H1 (cell line): ENCODE measurements around the gene PI4KA. TPM values are rescaled to one million over a fixed set of nuclear protein-coding genes. Genes with fewer than 3 reads are reported as not detected.

ENCODE experiments used
- CTCF ChIA-PET: fragments of 300-600 bp; sonication (Branson Sonifier 250); formaldehyde crosslinking; loops from one replicate; lab custom pipeline; 2021; ENCODE audit not compliant: partially characterized antibody; lab: Charles Lee
- POLR2A ChIA-PET: fragments of 300-600 bp; sonication (Branson Sonifier 250); formaldehyde crosslinking; loops from one replicate; lab custom pipeline; 2021; ENCODE audit warnings: inconsistent platforms; ENCODE audit not compliant: partially characterized antibody; lab: Charles Lee
- DNase-seq, 2 experiments: peaks; one replicate each; pipeline versions ENCODE4 v3.0.0 to v3.0.0-alpha.2; 2010 to 2022; ENCODE audit warnings: low spot score in 2 of 2, low read depth in 1 of 2, mixed read lengths in 1 of 2
- FAIRE-seq: peaks from 2 replicates; lab custom pipeline; 2011; peaks lifted over from hg19 to GRCh38; lab: Jason Lieb, UNC
- H2AFZ ChIP-seq: 2 replicates; pipeline ENCODE4 v1.8.1; 2012; ENCODE audit warnings: low read length, inconsistent platforms
- H2AK5ac ChIP-seq: 2 replicates; pipeline ENCODE4 v1.6.1; 2013; ENCODE audit warnings: low read depth, low read length
- H2BK120ac ChIP-seq: replicated peaks from 2 replicates; pipeline ENCODE3; 2013; ENCODE audit warnings: low read depth, low read length, inconsistent platforms
- H2BK12ac ChIP-seq: 2 replicates; pipeline ENCODE4 v1.6.1; 2013; ENCODE audit warnings: low read depth, low read length
- H2BK15ac ChIP-seq: 2 replicates; pipeline ENCODE4 v1.6.1; 2013; ENCODE audit warnings: low read length
- H2BK20ac ChIP-seq: 2 replicates; pipeline ENCODE4 v1.6.1; 2013; ENCODE audit warnings: low read length
- H2BK5ac ChIP-seq: 2 replicates; pipeline ENCODE4 v1.6.1; 2013; ENCODE audit warnings: low read depth, low read length
- H3K14ac ChIP-seq: 2 replicates; pipeline ENCODE4 v1.6.1; 2013; ENCODE audit warnings: inconsistent platforms; ENCODE audit not compliant: insufficient read length
- H3K18ac ChIP-seq: 2 replicates; pipeline ENCODE4 v1.6.1; 2013; ENCODE audit warnings: low read length; ENCODE audit errors: extremely low read depth
- H3K23ac ChIP-seq: 2 replicates; pipeline ENCODE4 v1.6.1; 2013; ENCODE audit warnings: inconsistent platforms; ENCODE audit not compliant: insufficient read length
- H3K23me2 ChIP-seq: 2 replicates; pipeline ENCODE4 v1.6.1; 2013; ENCODE audit warnings: low read depth, low read length
- H3K27ac ChIP-seq: 2 replicates; pipeline ENCODE4 v1.6.1; 2011; ENCODE audit warnings: low read depth, low read length, inconsistent platforms
- H3K27me3 ChIP-seq, 4 experiments: replicated peaks in 1 of 4; 1 replicate in 1 of 4; 2 replicates in 3 of 4; pipeline versions ENCODE4 v1.6.1 to v1.8.1; 2011 to 2013; ENCODE audit warnings: low read length in 3 of 4, mild to moderate bottlenecking in 3 of 4, inconsistent platforms in 2 of 4, mixed read lengths in 2 of 4, moderate library complexity in 1 of 4; ENCODE audit not compliant: control insufficient read depth in 3 of 4, insufficient read depth in 3 of 4; ENCODE audit errors: extremely low read depth in 1 of 4
- H3K36me3 ChIP-seq, 4 experiments: 2 replicates each; pipeline versions ENCODE4 v1.6.1 to v1.8.1; 2011 to 2013; ENCODE audit warnings: mild to moderate bottlenecking in 4 of 4, low read length in 3 of 4, moderate library complexity in 2 of 4, control low read depth in 1 of 4, inconsistent platforms in 1 of 4; ENCODE audit not compliant: insufficient read depth in 4 of 4, control insufficient read depth in 2 of 4
- H3K4ac ChIP-seq: replicated peaks from 2 replicates; pipeline ENCODE3; 2013; ENCODE audit warnings: low read length, low read depth, mixed read lengths, inconsistent platforms; ENCODE audit not compliant: insufficient read length
- H3K4me1 ChIP-seq, 4 experiments: replicated peaks in 1 of 4; 1 replicate in 1 of 4; 2 replicates in 3 of 4; pipeline versions ENCODE4 v1.6.1 to v1.8.1; 2011 to 2013; ENCODE audit warnings: low read length in 3 of 4, inconsistent platforms in 2 of 4, mixed read lengths in 1 of 4; ENCODE audit not compliant: insufficient read depth in 4 of 4, control insufficient read depth in 3 of 4
- H3K4me2 ChIP-seq, 2 experiments: 2 replicates each; pipeline versions ENCODE4 v1.6.1 to v1.8.1; 2011 to 2013; ENCODE audit warnings: low read depth in 2 of 2, low read length in 2 of 2, control low read depth in 1 of 2, inconsistent platforms in 1 of 2, mild to moderate bottlenecking in 1 of 2; ENCODE audit not compliant: insufficient read depth in 1 of 2
- H3K4me3 ChIP-seq, 4 experiments: fragments of 200-600, 300-600 bp in 1 of 4; sonication (generic), shearing (Covaris generic), sonication (Bioruptor Twin) in 1 of 4; 2 replicates each; pipeline versions ENCODE4 v1.5.1 to v1.8.1; 2011 to 2016; ENCODE audit warnings: low read length in 4 of 4, low read depth in 3 of 4, control low read depth in 2 of 4, inconsistent platforms in 2 of 4, mild to moderate bottlenecking in 2 of 4, mixed read lengths in 1 of 4, moderate library complexity in 1 of 4; ENCODE audit not compliant: insufficient read depth in 2 of 4; ENCODE audit errors: extremely low read depth in 1 of 4
- H3K56ac ChIP-seq: replicated peaks from 2 replicates; pipeline ENCODE3; 2013; ENCODE audit warnings: low read depth, mild to moderate bottlenecking, mixed read lengths, low read length, inconsistent platforms; ENCODE audit not compliant: insufficient read length
- H3K79me1 ChIP-seq: 2 replicates; pipeline ENCODE4 v1.6.1; 2013; ENCODE audit warnings: low read depth, low read length, control low read depth
- H3K79me2 ChIP-seq, 2 experiments: 2 replicates each; pipeline versions ENCODE4 v1.6.1 to v1.8.1; 2012 to 2013; ENCODE audit warnings: low read length in 2 of 2, mild to moderate bottlenecking in 2 of 2, inconsistent platforms in 1 of 2; ENCODE audit not compliant: insufficient read depth in 2 of 2, control insufficient read depth in 1 of 2
- H3K9ac ChIP-seq, 4 experiments: replicated peaks in 1 of 4; 1 replicate in 1 of 4; 2 replicates in 3 of 4; pipeline versions ENCODE4 v1.6.1 to v1.8.1; 2011 to 2013; ENCODE audit warnings: low read depth in 3 of 4, low read length in 3 of 4, control low read depth in 2 of 4, mild to moderate bottlenecking in 2 of 4, moderate library complexity in 2 of 4, inconsistent platforms in 1 of 4; ENCODE audit errors: extremely low read depth in 1 of 4
- H3K9me3 ChIP-seq, 2 experiments: 2 replicates each; pipeline versions ENCODE4 v1.6.1 to v1.8.1; 2012 to 2013; ENCODE audit warnings: mild to moderate bottlenecking in 2 of 2, moderate library complexity in 2 of 2, control low read depth in 1 of 2, inconsistent platforms in 1 of 2, low read depth in 1 of 2, low read length in 1 of 2, mixed read lengths in 1 of 2; ENCODE audit not compliant: insufficient read depth in 2 of 2
- H4K20me1 ChIP-seq, 2 experiments: replicated peaks in 1 of 2; 2 replicates each; pipeline versions ENCODE3 to v1.8.1; 2011 to 2013; ENCODE audit warnings: inconsistent platforms in 2 of 2, low read length in 2 of 2, mild to moderate bottlenecking in 1 of 2; ENCODE audit not compliant: insufficient read depth in 2 of 2, control insufficient read depth in 1 of 2
- H4K5ac ChIP-seq: 2 replicates; pipeline ENCODE4 v1.6.1; 2013; ENCODE audit warnings: low read length, low read depth, mixed read lengths, inconsistent platforms; ENCODE audit not compliant: insufficient read length
- H4K8ac ChIP-seq: 2 replicates; pipeline ENCODE4 v1.8.0; 2013; ENCODE audit warnings: mild to moderate bottlenecking, moderate library complexity, low read length, inconsistent platforms; ENCODE audit not compliant: insufficient read depth; ENCODE audit errors: extremely low read depth
- H4K91ac ChIP-seq: replicated peaks from 2 replicates; pipeline ENCODE3; 2013; ENCODE audit warnings: low read length, mixed read lengths, inconsistent platforms; ENCODE audit not compliant: insufficient read length
- CBX5 ChIP-seq: fragments of 300-800, 300-1000 bp; sonication (generic); IDR thresholded peaks from 2 replicates; pipeline ENCODE4 v1.7.1; 2016; ENCODE audit warnings: antibody characterized with exemption, low read length, low read depth
- PHF8 ChIP-seq: fragments of 200-600 bp; sonication (generic); conservative IDR thresholded peaks from 2 replicates; pipeline ENCODE4 v1.7.1; 2012; ENCODE audit warnings: low read depth, mild to moderate bottlenecking, inconsistent platforms, low read length, moderate library complexity
- RAD21 ChIP-seq, 2 experiments: IDR thresholded peaks in 1 of 2; conservative IDR thresholded peaks in 1 of 2; 2 replicates each; pipeline ENCODE4 v1.6.1; 2011; ENCODE audit warnings: low read depth in 2 of 2, low read length in 2 of 2, improper control_type of control experiment in 1 of 2, inconsistent platforms in 1 of 2, mild to moderate bottlenecking in 1 of 2, moderate library complexity in 1 of 2
- SAP30 ChIP-seq: fragments of 300-600 bp; sonication (generic); IDR thresholded peaks from 2 replicates; pipeline ENCODE4 v1.7.1; 2012; ENCODE audit warnings: low read length, moderate library complexity, mild to moderate bottlenecking, inconsistent platforms; ENCODE audit not compliant: insufficient read depth, insufficient replicate concordance
- WGBS, 2 experiments: shearing (Covaris generic) in 1 of 2; methylation state at CpG; one replicate each; pipeline versions ENCODE4 v1.1.6 to v1.1.7; 2013 to 2015; ENCODE audit warnings: low lambda C conversion rate in 2 of 2, mixed read lengths in 2 of 2, inconsistent platforms in 1 of 2, low coverage in 1 of 2, missing lambda C conversion rate in 1 of 2; ENCODE audit not compliant: insufficient replicate concordance in 2 of 2, insufficient coverage in 1 of 2, insufficient read length in 1 of 2; ENCODE audit errors: extremely low coverage in 1 of 2, missing lambda C conversion rate in 1 of 2; 5-methylcytosine and 5-hydroxymethylcytosine counted together
- polyA plus RNA-seq, 7 experiments: library from polyadenylated mRNA; depleted of rRNA in 3 of 7; stranded (reverse) in 5 of 7; unstranded in 2 of 7; fragments of >200 nt in 5 of 7; fragments of 200-250 nt in 2 of 7; gene quantifications; 1 replicate in 5 of 7; 2 replicates in 1 of 7; 4 replicates in 1 of 7; pipeline versions ENCODE4 v1.2.1 to v1.2.3, GENCODE V29; 2011 to 2013; ENCODE audit warnings: missing spikeins in 2 of 7, mixed read lengths in 2 of 7
- total RNA-seq: library from RNA; stranded (reverse); fragmentation: NEBNext Ultra II Directional; extraction: Animal tissue kit (Norgen Biotek cat#: 25700); gene quantifications from 2 replicates; pipeline ENCODE4 v1.2.1, GENCODE V29; 2021
- TF ChIP-seq, protein P1 (sequence below): IDR thresholded peaks from 2 replicates; pipeline ENCODE4 v1.6.1; 2012; ENCODE audit warnings: inconsistent platforms

Gene PI4KA
- total and polyA plus RNA-seq, 2 of the 8 experiments (the other 6 are each of a cell fraction or from before 2014, with no cell fraction given) = 22.5 to 37.7 TPM

GRCh38 chr22:20749453-20749852 is 109.2 kb downstream of the PI4KA start:
- no peak overlapping the region for H2BK5ac ChIP-seq
- no peaks in the 10 kb centered on the region for H3K79me1 ChIP-seq
- peaks cover 2 to 8% of the 10 kb centered on the region in 2 experiments for H4K20me1 ChIP-seq
- no peak overlapping the region for H3K4ac ChIP-seq
- H3K18ac ChIP-seq = no peak overlapping the region
- H4K8ac ChIP-seq = no peak overlapping the region
- no peak overlapping the region for H4K5ac ChIP-seq
- H2BK15ac ChIP-seq = no peak overlapping the region
- POLR2A ChIA-PET = no interaction called here
- CTCF ChIA-PET = interaction anchor here (1.2 to 3.8 kb wide), 2 partner anchors 10 to 35 kb away, joined by 5 to 24 read pairs; no protein-coding TSS in a partner anchor
- DNase-seq (no peak), FAIRE-seq (no peak)
- H3K9me3 ChIP-seq = no peaks in the 10 kb centered on the region
- no peak overlapping the region for H3K14ac ChIP-seq
- no peak overlapping the region for H3K4me2 ChIP-seq
- no peak overlapping the region for H3K4me3 ChIP-seq
- TF ChIP-seq SAP30 (no peak), CBX5 (no peak), RAD21 (IDR thresholded peaks at IDR 0.05 in 1 of 2, conservative IDR thresholded peaks at IDR 0.05 in 1 of 2; ENCODE audit: low read depth in 2 of 2, low read length in 2 of 2) (no peak), PHF8 (no peak)
- TF ChIP-seq, protein P1, sequence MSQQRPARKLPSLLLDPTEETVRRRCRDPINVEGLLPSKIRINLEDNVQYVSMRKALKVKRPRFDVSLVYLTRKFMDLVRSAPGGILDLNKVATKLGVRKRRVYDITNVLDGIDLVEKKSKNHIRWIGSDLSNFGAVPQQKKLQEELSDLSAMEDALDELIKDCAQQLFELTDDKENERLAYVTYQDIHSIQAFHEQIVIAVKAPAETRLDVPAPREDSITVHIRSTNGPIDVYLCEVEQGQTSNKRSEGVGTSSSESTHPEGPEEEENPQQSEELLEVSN = no peak
- H3K27ac ChIP-seq = no peak overlapping the region
- H3K56ac ChIP-seq = no peak overlapping the region
- H3K23me2 ChIP-seq = no peaks in the 10 kb centered on the region
- H3K9ac ChIP-seq = no peak overlapping the region
- no peak overlapping the region for H2BK120ac ChIP-seq
- no peaks in the 10 kb centered on the region for H3K79me2 ChIP-seq
- no peak overlapping the region for H2AFZ ChIP-seq
- no peak overlapping the region for H2AK5ac ChIP-seq
- no peaks in the 10 kb centered on the region for H3K27me3 ChIP-seq
- no peak overlapping the region for H2BK12ac ChIP-seq
- WGBS, 2 experiments = 96% methylated on average over 3 of the region's 3 CpGs; no CpG with 5 or more reads in 1 of the 2 experiments
- no peak overlapping the region for H2BK20ac ChIP-seq
- H4K91ac ChIP-seq = no peak overlapping the region
- no peaks in the 10 kb centered on the region; a peak in 1 of 8 replicates for H3K36me3 ChIP-seq
- H3K23ac ChIP-seq = no peak overlapping the region
- no peaks in the 10 kb centered on the region for H3K4me1 ChIP-seq
